Breast epithelium (tissue), 4 donors: ENCODE data around the gene VEGFB. TPM values are rescaled to one million over a fixed set of nuclear protein-coding genes. Genes with fewer than 3 reads are reported as not detected.

Source experiments
- DNase-seq, 2 donors: peaks; one replicate each; pipeline ENCODE4 v3.0.0-alpha.2; 2019; ENCODE audit warnings: low spot score in 2 of 2
- H3K27ac ChIP-seq, 2 donors: fragments of 200-600 bp; sonication (generic) in 1 of 2; one replicate each; pipeline ENCODE4 v1.5.1; 2016 to 2019; ENCODE audit warnings: mild to moderate bottlenecking in 1 of 2
- H3K27me3 ChIP-seq, 2 donors: fragments of 200-600 bp; sonication (generic) in 1 of 2; one replicate each; pipeline versions ENCODE4 v1.5.1 to v1.6.0; 2017 to 2019; ENCODE audit warnings: control low read depth in 1 of 2, mild to moderate bottlenecking in 1 of 2
- H3K36me3 ChIP-seq: fragments of 200-600 bp; one replicate; pipeline ENCODE4 v1.5.1; 2019
- H3K4me1 ChIP-seq, 2 donors: fragments of 200-600 bp; sonication (generic); one replicate each; pipeline ENCODE4 v1.5.1; 2016 to 2019; ENCODE audit warnings: control low read depth in 1 of 2
- H3K4me3 ChIP-seq, 3 donors: fragments of 200-600 bp; sonication (generic); 1 replicate in 2 of 3; 2 replicates in 1 of 3; pipeline ENCODE4 v1.5.1; 2016 to 2019; ENCODE audit warnings: mild to moderate bottlenecking in 3 of 3, moderate library complexity in 2 of 3
- H3K9me3 ChIP-seq, 2 donors: fragments of 200-600 bp; sonication (generic) in 1 of 2; one replicate each; pipeline ENCODE4 v1.5.1; 2016 to 2019; ENCODE audit warnings: control low read depth in 1 of 2
- POLR2A ChIP-seq: fragments of 450-650 bp; IDR thresholded peaks from one replicate; pipeline ENCODE4 v1.6.1; 2016; ENCODE audit warnings: antibody characterized with exemption, mild to moderate bottlenecking, moderate library complexity
- POLR2AphosphoS5 ChIP-seq, 3 donors: sonication (generic); formaldehyde crosslinking; IDR thresholded peaks; one replicate each; pipeline ENCODE4 v1.6.1; 2017; ENCODE audit warnings: antibody characterized with exemption in 3 of 3
- intact Hi-C: fragments of 100-400 bp; cut with DNase I; formaldehyde crosslinking; loops from one replicate; pipeline ENCODE4 v1.15.1; 2023; ENCODE audit warnings: low total_unique reads
- total RNA-seq, 3 donors: library from RNA; depleted of rRNA; stranded (reverse); fragments of >200 nt; gene quantifications; one replicate each; pipeline ENCODE4 v1.1.0, GENCODE V29; 2016
- TF ChIP-seq, protein P1 (sequence below), 3 donors: fragments of 450-650 bp; IDR thresholded peaks; one replicate each; pipeline ENCODE4 v1.5.1; 2016 to 2017; ENCODE audit warnings: antibody characterized with exemption in 3 of 3, mild to moderate bottlenecking in 3 of 3, moderate library complexity in 3 of 3

Gene VEGFB
- total RNA-seq, 3 donors from 2014 or later = 45.1 to 223 (median 53.4) TPM

DNA sequence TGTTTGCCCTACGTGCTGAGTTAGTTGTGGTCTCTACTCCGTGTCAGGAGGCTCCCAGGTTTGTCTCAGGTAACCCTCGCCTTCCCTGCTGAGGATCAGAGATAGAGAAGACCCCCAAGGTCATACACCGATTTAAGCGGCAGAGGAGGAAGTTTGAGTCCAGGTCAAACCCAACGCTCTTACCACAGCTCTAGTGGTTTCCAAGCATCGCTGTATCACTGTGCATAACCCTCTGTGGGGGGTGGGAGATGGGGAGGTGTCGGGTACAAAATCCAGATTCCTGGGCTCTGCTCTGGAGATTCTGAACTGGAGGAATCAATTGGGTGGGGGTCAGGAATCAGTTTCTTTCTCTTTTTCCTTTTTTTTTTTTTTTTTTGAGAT lies 3.4 kb upstream of the VEGFB start:
- intact Hi-C loops = no loop called here
- Histone ChIP-seq H3K27me3 (no peaks in the 10 kb centered on the region), H3K9me3 (no peaks in the 10 kb centered on the region), H3K4me3 (peak overlapping the region; percentile 65 to 79 (median 77)), H3K36me3 (no peaks in the 10 kb centered on the region), H3K27ac (peak overlapping the region; percentile 94), H3K4me1 (peaks cover 12 to 15% of the 10 kb centered on the region in 2 donors)
- DNase-seq = no peak
- TF ChIP-seq, protein P1, sequence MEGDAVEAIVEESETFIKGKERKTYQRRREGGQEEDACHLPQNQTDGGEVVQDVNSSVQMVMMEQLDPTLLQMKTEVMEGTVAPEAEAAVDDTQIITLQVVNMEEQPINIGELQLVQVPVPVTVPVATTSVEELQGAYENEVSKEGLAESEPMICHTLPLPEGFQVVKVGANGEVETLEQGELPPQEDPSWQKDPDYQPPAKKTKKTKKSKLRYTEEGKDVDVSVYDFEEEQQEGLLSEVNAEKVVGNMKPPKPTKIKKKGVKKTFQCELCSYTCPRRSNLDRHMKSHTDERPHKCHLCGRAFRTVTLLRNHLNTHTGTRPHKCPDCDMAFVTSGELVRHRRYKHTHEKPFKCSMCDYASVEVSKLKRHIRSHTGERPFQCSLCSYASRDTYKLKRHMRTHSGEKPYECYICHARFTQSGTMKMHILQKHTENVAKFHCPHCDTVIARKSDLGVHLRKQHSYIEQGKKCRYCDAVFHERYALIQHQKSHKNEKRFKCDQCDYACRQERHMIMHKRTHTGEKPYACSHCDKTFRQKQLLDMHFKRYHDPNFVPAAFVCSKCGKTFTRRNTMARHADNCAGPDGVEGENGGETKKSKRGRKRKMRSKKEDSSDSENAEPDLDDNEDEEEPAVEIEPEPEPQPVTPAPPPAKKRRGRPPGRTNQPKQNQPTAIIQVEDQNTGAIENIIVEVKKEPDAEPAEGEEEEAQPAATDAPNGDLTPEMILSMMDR (IDR thresholded peaks at IDR 0.05) = no peak
- no peak for TF ChIP-seq POLR2AphosphoS5 (IDR thresholded peaks at IDR 0.05)
- no peak for TF ChIP-seq POLR2A

DNA sequence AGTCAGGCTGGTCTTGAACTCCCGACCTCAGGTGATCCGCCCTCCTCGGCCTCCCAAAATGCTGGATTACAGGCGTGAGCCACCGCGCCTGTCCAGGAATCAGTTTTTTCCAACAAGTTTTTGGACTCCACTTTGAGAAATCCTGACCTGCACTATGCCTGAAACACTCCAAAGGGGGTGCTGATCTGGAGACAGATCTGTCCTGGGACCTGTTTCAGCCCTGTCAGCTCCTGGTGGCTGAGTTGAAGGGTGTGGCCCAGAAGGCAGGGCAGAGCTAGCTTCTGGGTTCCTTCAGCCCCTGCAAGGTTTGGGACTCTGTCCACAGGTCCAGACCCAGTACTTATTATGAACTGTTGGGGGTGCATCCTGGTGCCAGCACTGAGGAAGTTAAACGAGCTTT lies 2.8 kb upstream of the VEGFB start:
- peaks cover 12 to 16% of the 10 kb centered on the region in 2 donors for H3K4me1 ChIP-seq
- H3K36me3 ChIP-seq = no peaks in the 10 kb centered on the region
- H3K9me3 ChIP-seq = no peaks in the 10 kb centered on the region
- H3K27me3 ChIP-seq = no peaks in the 10 kb centered on the region
- H3K4me3 ChIP-seq = no peak overlapping the region
- no peak for DNase-seq
- no peak overlapping the region for H3K27ac ChIP-seq
- TF ChIP-seq, protein P1 (IDR thresholded peaks at IDR 0.05) = no peak
- TF ChIP-seq POLR2A (no peak), POLR2AphosphoS5 (IDR thresholded peaks at IDR 0.05) (no peak)
- intact Hi-C loops = no loop called here

DNA sequence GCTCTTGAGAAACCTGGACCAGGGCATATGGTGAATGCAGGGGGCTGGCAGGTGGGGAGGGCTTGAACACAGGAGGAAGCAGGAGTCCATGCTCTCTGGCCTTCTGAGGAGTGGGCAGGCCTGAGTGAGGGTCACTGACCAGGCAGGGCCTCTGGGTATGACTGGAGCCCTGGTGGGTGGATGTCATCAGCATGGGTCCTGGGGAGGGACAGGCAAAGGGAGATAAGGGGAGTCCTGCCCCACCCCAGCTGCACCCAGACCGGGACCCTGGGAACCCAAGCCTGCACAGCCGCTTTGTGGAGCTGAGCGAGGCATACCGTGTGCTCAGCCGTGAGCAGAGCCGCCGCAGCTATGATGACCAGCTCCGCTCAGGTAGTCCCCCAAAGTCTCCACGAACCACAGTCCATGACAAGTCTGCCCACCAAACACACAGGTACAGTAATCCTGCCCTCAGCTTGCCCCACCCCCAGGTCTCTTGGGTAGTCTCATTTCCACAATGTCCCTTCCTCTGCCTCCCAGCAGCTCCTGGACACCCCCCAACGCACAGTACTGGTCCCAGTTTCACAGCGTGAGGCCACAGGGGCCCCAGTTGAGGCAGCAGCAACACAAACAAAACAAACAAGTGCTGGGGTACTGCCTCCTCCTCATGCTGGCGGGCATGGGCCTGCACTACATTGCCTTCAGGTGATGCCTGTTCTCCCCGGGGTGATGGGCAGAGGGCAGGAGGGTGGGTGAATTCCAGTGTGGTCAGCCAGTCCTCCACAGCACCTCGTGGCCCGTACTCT lies 2.0 kb upstream of the VEGFB start:
- H3K4me3 ChIP-seq = no peak overlapping the region
- intact Hi-C loops = no loop called here
- H3K27ac ChIP-seq = no peak overlapping the region
- H3K27me3 ChIP-seq = no peaks in the 10 kb centered on the region
- no peak for DNase-seq
- no peaks in the 10 kb centered on the region for H3K9me3 ChIP-seq
- H3K4me1 ChIP-seq = peaks cover 8 to 16% of the 10 kb centered on the region in 2 donors
- TF ChIP-seq POLR2AphosphoS5 (IDR thresholded peaks at IDR 0.05) = no peak
- no peaks in the 10 kb centered on the region for H3K36me3 ChIP-seq

DNA sequence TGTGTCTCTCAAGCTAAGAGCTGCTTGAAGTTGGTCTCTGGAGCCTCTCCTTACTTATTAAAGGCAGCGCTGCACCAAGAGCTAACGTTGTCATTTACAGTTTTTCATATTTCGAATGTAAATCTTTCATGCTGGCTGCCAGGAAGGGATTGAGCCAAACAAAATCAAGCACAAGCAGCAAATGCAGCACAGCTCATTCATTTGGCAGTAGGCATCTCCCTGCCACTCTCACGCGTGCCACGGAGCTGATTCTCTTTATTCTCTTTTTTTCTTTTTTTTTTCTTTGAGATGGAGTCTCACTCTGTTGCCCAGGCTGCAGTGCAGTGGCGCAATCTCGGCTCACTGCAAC lies 1.4 kb upstream of the VEGFB start:
- TF ChIP-seq, protein P1 (IDR thresholded peaks at IDR 0.05) = no peak
- TF ChIP-seq POLR2AphosphoS5 (IDR thresholded peaks at IDR 0.05) (no peak), POLR2A (no peak)
- intact Hi-C loops = no loop called here

DNA sequence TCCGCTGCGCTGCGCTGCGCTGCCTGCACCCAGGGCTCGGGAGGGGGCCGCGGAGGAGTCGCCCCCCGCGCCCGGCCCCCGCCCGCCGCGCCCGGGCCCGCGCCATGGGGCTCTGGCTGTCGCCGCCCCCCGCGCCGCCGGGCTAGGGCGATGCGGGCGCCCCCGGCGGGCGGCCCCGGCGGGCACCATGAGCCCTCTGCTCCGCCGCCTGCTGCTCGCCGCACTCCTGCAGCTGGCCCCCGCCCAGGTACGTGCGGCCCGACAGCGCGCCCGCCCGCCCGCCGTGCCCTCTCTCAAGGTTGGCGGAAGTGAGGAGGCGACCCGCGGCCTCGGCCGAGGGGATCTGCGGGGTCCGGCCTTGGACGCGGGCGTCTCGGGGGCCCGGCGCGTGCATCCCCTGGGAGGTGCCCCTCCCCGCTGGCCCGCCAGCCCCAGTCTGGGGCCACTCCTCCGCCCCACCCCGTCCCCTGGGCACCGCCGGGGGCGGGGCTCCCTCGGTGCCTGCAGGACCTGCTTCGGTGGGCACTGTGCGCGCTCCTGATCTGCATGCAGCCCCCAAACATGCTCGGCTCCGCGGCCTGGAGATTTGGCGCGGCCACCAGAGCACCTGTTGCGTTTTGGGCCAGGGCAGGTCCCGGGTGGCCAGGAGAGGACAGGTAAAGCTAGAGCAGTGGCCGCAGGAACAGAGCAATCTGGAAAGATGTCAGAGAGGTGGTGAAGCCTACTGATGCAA lies 429 bp downstream of the VEGFB start:
- DNase-seq = no peak
- Histone ChIP-seq H3K9me3 (no peaks in the 10 kb centered on the region), H3K4me3 (peak overlapping the region; percentile 71 to 96 (median 75)), H3K36me3 (no peaks in the 10 kb centered on the region), H3K27me3 (no peaks in the 10 kb centered on the region), H3K27ac (peak overlapping the region; percentile 78 to 94), H3K4me1 (peaks cover 8 to 16% of the 10 kb centered on the region in 2 donors)
- TF ChIP-seq, protein P1 (IDR thresholded peaks at IDR 0.05) = no peak
- TF ChIP-seq POLR2A (no peak), POLR2AphosphoS5 (IDR thresholded peaks at IDR 0.05) (no peak)
- intact Hi-C loops = no loop called here

More for the DNA sequence above, 1.4 kb upstream of the VEGFB start:
- Histone ChIP-seq H3K9me3 (no peaks in the 10 kb centered on the region), H3K4me3 (no peak overlapping the region), H3K4me1 (peaks cover 8 to 16% of the 10 kb centered on the region in 2 donors), H3K27me3 (no peaks in the 10 kb centered on the region), H3K27ac (no peak overlapping the region), H3K36me3 (no peaks in the 10 kb centered on the region)
- DNase-seq = no peak
